NB4 (cell line): ENCODE measurements around the gene QSOX2.

Experiments used
- CTCF ChIP-seq: IDR thresholded peaks from one replicate; pipeline ENCODE4 v1.5.1; 2012; ENCODE audit warnings: low read depth, low read length
- POLR2A ChIP-seq: IDR thresholded peaks from 2 replicates; pipeline ENCODE4 v1.6.1; 2011; ENCODE audit warnings: mild to moderate bottlenecking; ENCODE audit not compliant: insufficient read length; ENCODE audit errors: extremely low read depth

- TF ChIP-seq CTCF (no peak), POLR2A (no peak)
Observed at GRCh38 chr9:136281421-136282271, 36.0 kb upstream of the QSOX2 start.
